ENCODE results near the gene DBNL.

DNA sequence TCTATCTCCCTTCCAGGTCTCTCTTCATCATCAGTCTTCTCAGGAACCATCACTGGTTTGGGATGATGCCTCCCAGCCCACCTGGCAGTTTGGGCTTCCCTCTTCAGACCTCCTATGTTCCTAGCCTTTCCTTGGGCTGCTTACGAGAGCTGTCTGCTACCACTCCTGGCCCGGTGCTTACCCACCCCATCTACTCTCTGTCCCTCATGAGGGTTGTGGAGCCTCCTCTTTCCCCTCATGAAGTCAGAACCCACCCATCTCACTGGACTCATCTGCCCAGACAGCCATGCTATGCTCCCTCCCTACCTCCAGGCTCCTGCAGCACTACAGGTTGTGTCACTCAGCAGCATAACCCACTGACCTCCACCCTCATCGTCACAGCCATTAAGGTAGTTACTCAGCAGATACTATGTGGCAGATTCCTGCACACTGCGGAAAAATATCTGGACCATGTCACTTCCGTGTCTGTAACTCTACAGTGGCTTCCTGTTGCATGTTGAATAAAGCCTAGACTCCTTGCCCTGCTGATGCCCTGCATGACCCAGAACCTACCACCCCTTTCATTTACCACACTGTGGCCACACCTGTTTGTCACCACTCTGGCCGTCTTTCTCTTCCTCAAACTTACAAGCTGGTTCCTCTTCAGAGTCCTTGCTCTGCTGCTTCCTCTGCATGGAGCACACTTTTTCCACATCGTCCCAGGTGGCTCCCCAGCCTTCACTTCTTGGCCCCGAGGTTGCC lies 2.0 kb downstream of the DBNL start:
- TF ChIP-seq TAF1 (IDR thresholded peaks at IDR 0.05; ENCODE audit: low read depth) (no peak), SMC3 (conservative IDR thresholded peaks at IDR 0.05; ENCODE audit: poor library complexity) (no peak)

All from neural cell (in vitro differentiated cells).